ENCODE results near the gene SLAMF9.

The SLAMF9 gene

GRCh38 chr1:159946242-159947187 is 7.5 kb downstream of the SLAMF9 start:
- FAIRE-seq (no peak), DNase-seq (ENCODE audit: low spot score) (no peak)

GRCh38 chr1:159945483-159946241 is 8.4 kb downstream of the SLAMF9 start, which contains the start of gene IGSF9:
IGSF9 (minus strand) TSS chr1:159945613; CDS start chr1:159943454, 2,159 bp downstream.
- DNase-seq (ENCODE audit: low spot score) (no peak), FAIRE-seq (no peak)

- FAIRE-seq (no peak), DNase-seq (ENCODE audit: low spot score) (no peak)
These were observed 9.2 kb downstream of the SLAMF9 start for GRCh38 chr1:159944623-159945455.

DNA sequence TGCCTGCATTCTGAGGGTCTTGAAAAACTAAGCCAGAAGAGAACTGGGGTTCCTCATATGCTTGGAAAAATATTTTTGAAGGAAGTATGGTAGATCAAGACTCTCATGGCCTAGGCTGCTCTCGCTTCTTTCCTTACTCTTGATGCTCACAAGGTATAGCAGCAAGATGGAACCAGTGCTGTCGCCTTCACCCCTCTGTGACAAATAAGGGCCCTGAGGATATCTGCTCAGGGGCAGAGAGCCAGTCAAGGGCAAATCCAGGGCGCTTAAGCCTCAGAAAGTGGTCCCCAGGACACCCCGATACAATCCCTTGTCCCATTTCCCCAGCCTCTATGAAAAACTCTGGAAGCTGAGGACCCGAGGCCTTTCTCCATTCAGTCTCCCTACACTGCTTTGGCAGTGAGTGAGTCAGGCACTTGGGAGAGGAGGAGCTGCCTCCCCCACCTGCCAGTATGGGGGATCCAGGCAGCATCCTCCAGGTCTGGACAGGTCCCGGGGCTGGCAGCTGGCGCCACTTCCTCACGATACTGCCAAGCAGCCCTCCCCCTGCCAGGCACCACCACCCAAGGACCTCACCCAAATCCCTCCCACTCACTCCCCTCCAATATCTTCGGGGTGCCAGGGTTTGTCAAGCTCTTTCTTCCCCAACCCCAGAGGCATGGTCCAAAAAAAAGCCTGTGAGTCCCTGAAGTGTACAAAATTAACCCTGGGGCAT is 10.0 kb downstream of the SLAMF9 start:
- DNase-seq (ENCODE audit: low spot score) = no peak
- no peak for FAIRE-seq

- no peak for DNase-seq (ENCODE audit: low spot score)
- no peak for FAIRE-seq
These were observed 10.8 kb downstream of the SLAMF9 start for GRCh38 chr1:159943278-159943640.

DNA sequence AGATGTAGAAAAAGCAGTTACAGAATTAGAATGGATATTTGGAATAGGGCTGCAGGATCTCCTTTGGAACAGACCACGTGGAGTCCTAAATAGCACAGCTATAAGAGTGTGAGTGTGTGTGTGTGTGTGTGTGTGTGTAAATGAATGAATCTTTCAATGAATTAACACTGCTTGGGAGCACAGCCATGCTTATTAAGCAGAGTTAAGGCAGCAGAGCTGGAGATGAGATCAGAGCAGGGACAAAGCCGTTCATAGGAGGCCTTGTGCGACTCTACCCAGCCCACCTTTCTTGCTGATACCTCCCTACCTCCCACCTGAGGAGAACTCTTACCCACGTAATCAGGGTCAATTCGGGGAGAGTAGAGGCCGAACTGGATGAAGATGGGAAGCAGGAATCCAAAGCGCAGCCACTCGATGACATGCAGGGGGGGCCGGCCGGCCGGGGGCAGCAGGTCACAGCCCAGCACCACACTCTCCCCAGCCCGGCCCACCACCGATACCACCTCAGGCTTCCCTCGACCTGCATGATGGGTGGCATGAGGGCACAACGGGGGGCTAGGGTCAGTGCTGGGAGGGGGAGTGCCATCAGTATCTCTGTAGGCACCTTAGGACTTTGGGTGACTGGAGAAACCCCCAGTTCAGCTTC is 11.3 kb downstream of the SLAMF9 start:
- DNase-seq (ENCODE audit: low spot score) (no peak), FAIRE-seq (no peak)

- no peak for DNase-seq (ENCODE audit: low spot score)
These were observed 12.2 kb downstream of the SLAMF9 start for GRCh38 chr1:159941591-159942560.

GRCh38 chr1:159941141-159941540 is 12.9 kb downstream of the SLAMF9 start:
- DNase-seq (ENCODE audit: low spot score) (no peak), FAIRE-seq (no peak)

More at GRCh38 chr1:159941591-159942560, 12.2 kb downstream of the SLAMF9 start:
- no peak for FAIRE-seq

GRCh38 chr1:159940006-159940620 is 13.9 kb downstream of the SLAMF9 start:
- DNase-seq (ENCODE audit: low spot score) = no peak

DNA sequence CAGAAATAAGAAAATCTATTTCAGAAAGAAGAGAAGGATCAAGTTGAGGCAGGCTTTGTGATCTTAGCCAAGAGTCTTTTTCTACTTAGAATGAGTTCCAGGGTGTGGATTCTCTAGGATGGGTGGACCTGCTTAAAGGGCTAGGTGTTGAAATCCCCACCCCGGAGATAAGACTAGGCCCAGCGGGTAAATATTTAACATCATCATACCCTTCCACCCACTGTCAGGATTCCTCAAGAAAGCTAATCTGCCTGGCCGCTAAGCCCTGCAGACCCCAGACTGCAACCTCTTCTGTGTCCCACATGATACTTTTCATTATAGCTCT is 14.4 kb downstream of the SLAMF9 start:
- DNase-seq (ENCODE audit: low spot score) (no peak), FAIRE-seq (no peak)

More at GRCh38 chr1:159940006-159940620, 13.9 kb downstream of the SLAMF9 start:
- no peak for FAIRE-seq

GRCh38 chr1:159938905-159939677 is 14.9 kb downstream of the SLAMF9 start:
- no peak for DNase-seq (ENCODE audit: low spot score)
- no peak for FAIRE-seq

DNA sequence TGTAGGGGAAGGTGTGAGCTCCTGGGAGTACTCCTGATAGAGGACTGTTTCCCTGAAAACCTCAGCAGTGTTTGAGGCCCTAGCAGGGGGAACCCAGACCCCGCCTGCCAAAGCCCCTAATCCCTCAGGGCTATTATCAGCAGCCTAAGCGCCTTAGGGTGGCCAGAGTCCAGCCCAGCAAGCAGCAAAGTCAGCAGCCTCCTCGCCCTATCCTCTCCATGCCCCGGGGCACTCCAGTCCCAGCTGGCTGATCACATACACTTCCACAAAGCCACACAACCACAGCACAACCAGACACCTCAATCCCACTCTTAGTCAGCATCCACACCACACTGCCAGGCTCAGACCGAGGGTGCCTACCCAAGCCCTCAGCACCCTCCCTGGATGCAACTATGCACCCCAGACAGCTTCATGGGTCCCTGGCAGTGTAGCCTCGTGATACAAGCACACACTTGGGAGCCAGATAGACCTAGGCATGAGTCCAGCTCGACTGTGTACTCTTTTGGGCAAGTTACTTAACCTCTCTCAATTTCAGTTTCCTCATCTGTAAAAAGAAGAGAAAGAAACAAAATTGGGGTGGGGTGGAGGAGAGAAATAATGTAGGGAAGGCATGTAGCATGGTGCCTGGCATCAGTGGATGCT is 15.7 kb downstream of the SLAMF9 start:
- FAIRE-seq (no peak), DNase-seq (ENCODE audit: low spot score) (no peak)

- no peak for DNase-seq (ENCODE audit: low spot score)
- FAIRE-seq = no peak
These were observed 16.8 kb downstream of the SLAMF9 start for GRCh38 chr1:159937054-159937750.

- peak; percentile 38 for DNase-seq (ENCODE audit: low spot score)
- no peak for FAIRE-seq
These were observed 17.6 kb downstream of the SLAMF9 start for GRCh38 chr1:159936273-159936904.

GRCh38 chr1:159935719-159936272 is 18.2 kb downstream of the SLAMF9 start:
- DNase-seq (ENCODE audit: low spot score) (no peak), FAIRE-seq (no peak)

DNA sequence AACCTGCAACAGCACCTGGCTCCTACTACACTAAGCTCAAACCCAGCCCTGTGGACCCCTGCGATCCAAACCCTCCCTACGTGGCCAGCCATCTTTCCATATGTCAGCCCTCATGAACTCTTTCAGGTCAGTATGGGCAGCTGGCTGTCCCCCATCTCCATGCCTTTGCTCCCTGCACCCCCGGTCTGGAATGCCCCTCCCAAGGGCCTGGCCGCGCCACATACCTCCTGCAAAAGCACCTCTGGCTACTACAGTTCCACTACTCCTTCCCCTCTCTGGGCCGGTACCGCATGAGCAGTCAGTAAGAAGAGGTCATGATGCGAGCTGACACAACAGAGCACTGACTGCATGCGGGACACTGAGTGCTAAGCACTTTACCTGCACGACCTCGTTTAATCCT is 18.7 kb downstream of the SLAMF9 start:
- no peak for DNase-seq (ENCODE audit: low spot score)
- no peak for FAIRE-seq
